Bronchial epithelial cell (primary cell): ENCODE data around the gene OPA1. TPM values are rescaled to one million over a fixed set of nuclear protein-coding genes. Genes with fewer than 3 reads are reported as not detected.

ENCODE experiments used
- DNase-seq: peaks from one replicate; pipeline ENCODE4 v3.0.0-alpha.2; 2010; ENCODE audit warnings: low read depth
- FAIRE-seq: peaks from 2 replicates; lab custom pipeline; 2011; peaks lifted over from hg19 to GRCh38; lab: Jason Lieb, UNC
- H3K27me3 ChIP-seq: 2 replicates; pipeline ENCODE4 v1.5.1; 2011; ENCODE audit warnings: low read length; ENCODE audit not compliant: control insufficient read depth, insufficient read depth
- H3K36me3 ChIP-seq: 2 replicates; pipeline ENCODE4 v1.5.1; 2011; ENCODE audit warnings: low read length; ENCODE audit not compliant: control insufficient read depth, insufficient read depth
- H3K4me3 ChIP-seq: 2 replicates; pipeline ENCODE4 v1.5.1; 2011; ENCODE audit warnings: mild to moderate bottlenecking, low read depth, low read length, control low read depth
- CTCF ChIP-seq: IDR thresholded peaks from 2 replicates; pipeline ENCODE4 v1.5.1; 2011; ENCODE audit warnings: mild to moderate bottlenecking, moderate library complexity, low read length, control low read depth, inconsistent platforms; ENCODE audit not compliant: insufficient read depth, severe bottlenecking
- total RNA-seq: library from RNA; depleted of rRNA; stranded (reverse); fragments of >200 nt; gene quantifications from 2 replicates; pipeline ENCODE4 v1.2.1, GENCODE V29; 2014

The OPA1 gene
- total RNA-seq, 1 donor from 2014 or later, result 79.8 TPM

- H3K27me3 ChIP-seq, result no peaks in the 10 kb centered on the region
- no peak overlapping the region for H3K4me3 ChIP-seq
- no peak for FAIRE-seq
- H3K36me3 ChIP-seq, result no peaks in the 10 kb centered on the region
- TF ChIP-seq CTCF, result no peak
- DNase-seq, result no peak
Observed at GRCh38 chr3:193701953-193702635, 109.1 kb downstream of the OPA1 start.

- H3K36me3 ChIP-seq, result no peaks in the 10 kb centered on the region
- FAIRE-seq (no peak), DNase-seq (no peak)
- no peak for TF ChIP-seq CTCF
- H3K27me3 ChIP-seq, result no peaks in the 10 kb centered on the region
- no peak overlapping the region for H3K4me3 ChIP-seq
Observed at GRCh38 chr3:193702967-193703366, 110.0 kb downstream of the OPA1 start.

GRCh38 chr3:193704431-193704830 is 111.4 kb downstream of the OPA1 start:
- no peaks in the 10 kb centered on the region for H3K36me3 ChIP-seq
- no peak overlapping the region for H3K4me3 ChIP-seq
- no peak for TF ChIP-seq CTCF
- no peaks in the 10 kb centered on the region for H3K27me3 ChIP-seq
- no peak for FAIRE-seq
- no peak for DNase-seq

- FAIRE-seq (no peak), DNase-seq (no peak)
- Histone ChIP-seq H3K36me3 (no peaks in the 10 kb centered on the region), H3K27me3 (no peaks in the 10 kb centered on the region), H3K4me3 (no peak overlapping the region)
- no peak for TF ChIP-seq CTCF
Observed at GRCh38 chr3:193708270-193708669, 115.3 kb downstream of the OPA1 start.

GRCh38 chr3:193710286-193711165 is 117.5 kb downstream of the OPA1 start:
- no peak for DNase-seq

More at GRCh38 chr3:193710286-193711165, 117.5 kb downstream of the OPA1 start:
- TF ChIP-seq CTCF, result no peak
- FAIRE-seq, result no peak
- no peaks in the 10 kb centered on the region for H3K36me3 ChIP-seq
- H3K27me3 ChIP-seq, result no peaks in the 10 kb centered on the region
- H3K4me3 ChIP-seq, result no peak overlapping the region
